NCI-H2196 (cell line): ENCODE measurements around the gene PLEKHG4.

Experiments used
- DNase-seq: peaks from one replicate; lab custom pipeline; 2025; ENCODE audit not compliant: unreplicated experiment; lab: John Stamatoyannopoulos, UW

Gene PLEKHG4

DNA sequence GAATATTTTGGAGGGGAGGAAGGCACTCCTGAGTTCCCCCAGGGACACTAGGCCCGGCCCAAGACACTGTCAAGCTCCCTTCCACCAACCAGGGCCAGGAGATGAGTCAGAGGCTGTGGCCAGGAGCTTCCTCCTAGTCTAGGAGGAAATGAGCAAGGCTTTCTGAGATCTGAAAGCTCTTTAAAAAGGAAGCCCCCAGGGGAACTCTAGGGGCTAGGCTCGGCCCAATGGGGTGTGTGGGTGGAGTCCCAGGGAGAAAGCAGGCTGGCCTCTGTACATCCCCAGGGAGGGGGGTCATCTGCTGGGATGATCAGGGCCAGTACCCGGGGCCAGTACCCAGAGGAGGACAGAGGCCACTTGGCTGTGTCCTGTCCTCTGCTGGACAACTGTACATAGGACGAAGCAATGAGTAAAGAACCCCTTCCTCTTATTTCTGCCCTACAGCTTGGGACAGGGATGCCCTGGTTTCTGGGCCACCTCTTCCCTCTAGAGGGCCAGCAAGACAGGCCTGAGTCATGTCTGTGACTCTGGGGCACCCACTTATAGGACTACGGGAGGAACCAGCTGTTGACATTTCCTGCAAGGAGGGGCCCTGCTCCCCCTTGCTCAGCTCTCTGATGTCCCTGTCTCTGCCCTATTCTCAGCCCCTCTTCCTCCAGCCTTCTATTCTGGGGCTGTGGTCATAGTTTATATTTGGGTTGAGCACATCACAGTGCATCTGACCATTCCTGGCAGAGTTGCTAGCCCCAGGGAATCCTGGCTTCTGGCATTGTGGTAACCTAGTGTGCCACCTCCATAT lies 34.7 kb upstream of the PLEKHG4 start:
- DNase-seq = no peak

DNA sequence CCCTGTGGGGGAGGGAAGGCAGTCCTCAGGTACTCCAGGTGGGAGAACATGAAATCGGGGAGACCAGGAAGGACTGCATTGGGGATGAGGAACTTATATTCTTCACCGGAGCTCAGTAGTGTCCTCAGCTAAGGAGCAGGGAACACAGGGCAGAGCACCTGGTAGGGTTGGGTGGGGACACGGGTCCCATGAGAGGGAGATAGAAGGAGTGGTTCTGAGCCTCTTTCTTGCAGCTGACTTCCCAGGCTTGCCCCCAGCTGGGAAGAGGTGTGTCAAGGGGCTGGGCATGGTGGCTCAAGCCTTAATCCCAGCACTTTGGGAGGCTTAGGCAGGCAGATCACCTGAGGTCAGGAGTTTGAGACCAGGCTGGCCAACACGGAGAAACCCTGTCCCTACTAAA lies 34.1 kb upstream of the PLEKHG4 start:
- no peak for DNase-seq

DNA sequence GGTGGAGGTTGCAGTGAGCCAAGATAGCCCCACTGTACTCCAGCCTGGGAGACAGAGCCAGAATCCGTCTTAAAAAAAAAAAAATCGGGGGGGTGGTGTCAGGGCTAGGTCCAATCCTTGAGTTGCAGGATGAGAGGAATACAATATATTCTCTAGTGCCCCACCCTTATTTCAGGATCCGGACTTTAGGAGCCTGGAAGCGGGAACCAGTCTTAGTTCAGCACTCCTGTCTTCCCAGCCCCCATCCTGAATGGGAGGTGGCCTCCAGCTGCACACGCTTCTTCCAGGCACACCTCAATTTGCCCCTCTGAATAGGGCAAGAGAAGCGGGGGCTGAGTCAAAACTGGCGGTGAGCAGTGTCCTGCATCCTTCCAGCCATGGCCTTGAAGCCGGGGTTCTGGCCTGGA lies 33.7 kb upstream of the PLEKHG4 start:
- DNase-seq = no peak

DNA sequence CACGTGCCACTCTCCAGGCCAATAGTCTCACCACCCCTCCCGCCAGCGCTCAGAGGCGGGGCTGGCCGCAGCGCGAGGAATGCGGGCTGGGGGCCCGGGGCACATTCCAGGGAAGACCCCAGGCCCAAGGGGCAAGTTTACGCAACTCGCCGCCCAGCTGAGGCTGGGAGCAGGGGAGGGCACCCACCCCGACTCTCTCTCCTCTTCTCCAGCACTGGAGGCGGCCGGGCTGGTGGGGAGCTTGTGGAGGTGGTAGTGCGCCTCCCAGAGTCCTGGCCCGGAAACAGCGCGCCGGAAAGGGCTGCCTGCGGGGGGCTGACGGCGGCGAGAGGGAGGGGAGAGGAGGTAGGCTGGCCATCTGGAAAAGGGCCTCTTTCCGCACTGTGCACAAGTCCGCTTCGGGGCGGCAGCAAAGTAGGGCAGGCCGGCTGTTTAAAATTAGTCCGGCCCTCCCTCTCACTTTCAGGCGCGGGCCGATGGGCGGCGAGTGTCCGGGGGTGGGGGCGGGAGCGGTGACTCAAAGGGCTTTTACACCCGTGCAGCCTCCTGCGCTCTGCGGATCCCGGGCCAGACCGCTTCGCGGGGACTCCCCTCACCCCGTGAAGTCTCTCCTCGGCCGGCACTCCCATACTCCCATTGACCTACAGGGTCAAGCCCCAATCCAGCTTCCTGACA lies 33.1 kb upstream of the PLEKHG4 start:
- DNase-seq = peak; percentile 52

DNA sequence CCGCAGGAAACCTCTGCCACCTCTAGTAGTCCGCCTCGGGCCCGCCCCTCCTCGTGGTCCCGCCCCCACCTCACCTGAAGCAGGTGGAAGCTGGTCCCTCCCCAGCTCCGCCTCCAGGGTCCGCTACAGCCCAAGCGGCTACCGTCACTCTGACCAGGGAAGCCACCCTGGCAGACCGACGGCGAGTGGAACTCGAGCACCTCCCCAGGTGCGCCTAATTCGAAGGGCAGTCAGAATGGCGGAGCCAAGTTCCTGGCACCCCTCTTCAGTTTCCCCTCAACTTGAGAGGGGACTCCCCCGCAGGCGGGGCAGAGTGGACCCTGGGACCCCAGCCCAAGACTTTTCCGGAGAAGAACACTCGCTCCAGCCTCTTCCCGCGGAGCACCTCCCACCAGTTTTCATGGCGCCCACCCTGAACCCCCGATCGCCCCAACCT lies 32.6 kb upstream of the PLEKHG4 start:
- DNase-seq = peak; percentile 69

DNA sequence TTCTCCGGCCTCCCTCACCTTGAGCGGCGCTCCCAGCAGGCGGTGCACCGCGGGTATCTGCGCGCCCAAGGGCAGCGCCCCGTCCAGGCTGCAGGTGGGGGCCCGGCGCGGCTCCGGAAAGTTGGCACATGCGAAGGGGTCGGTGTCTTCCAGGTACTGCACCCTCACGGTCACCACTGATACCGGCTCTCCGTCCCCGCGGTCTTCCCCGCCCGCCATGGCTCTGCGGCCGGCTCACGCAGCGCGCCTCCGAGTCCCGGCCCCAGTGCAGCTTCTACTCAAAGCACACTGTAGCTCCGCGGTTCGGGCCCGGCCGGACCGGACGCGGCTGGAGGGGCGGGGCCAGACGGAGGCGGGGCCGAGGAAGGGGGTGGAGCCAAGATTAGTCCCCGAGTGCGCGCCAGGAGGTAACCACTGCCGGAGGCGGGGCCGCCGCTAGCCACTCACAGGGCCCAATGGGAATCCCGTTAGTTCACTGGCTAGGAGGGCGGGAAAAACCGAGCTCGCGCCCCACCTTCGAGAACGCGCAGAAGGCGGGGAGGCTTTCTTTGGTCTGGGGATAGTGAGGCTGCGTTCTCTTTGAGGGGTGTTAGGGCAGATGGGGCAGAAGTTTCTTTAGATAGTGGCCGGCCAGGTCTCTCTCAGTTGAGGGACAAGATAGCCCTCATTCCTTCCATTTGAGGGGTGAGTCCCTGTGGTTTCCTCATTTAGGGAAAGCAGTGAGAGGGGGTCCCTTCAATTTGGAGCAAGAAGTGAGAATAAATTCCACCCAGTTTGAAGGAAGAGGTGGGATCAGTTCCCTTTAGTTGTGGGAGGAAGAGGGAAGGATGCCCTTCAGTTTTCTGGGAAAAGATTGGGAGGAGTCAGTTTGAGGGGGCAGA lies 31.9 kb upstream of the PLEKHG4 start, which contains the start of gene FHOD1:
FHOD1 (minus strand) TSS at position 290 of the 881 bp plus-strand sequence; CDS start at position 219, 71 bp downstream.
- DNase-seq = peak; percentile 79

DNA sequence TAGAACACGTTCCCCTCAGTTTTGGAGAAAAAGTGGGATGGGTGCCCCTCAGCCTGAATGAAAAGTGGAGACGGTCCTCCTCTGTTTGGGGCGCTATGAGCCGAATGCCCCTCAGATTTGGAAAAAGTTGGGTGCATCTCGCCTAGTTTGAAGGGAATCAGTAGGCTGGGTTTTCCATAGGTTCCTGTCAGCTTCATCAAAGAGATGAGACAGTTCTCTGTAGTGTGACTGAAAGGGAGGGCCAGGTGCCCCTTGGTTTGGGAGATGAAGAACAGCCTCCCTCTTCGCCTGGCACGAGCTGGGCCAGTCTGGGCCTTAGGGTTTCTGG lies 31.3 kb upstream of the PLEKHG4 start:
- DNase-seq = no peak

DNA sequence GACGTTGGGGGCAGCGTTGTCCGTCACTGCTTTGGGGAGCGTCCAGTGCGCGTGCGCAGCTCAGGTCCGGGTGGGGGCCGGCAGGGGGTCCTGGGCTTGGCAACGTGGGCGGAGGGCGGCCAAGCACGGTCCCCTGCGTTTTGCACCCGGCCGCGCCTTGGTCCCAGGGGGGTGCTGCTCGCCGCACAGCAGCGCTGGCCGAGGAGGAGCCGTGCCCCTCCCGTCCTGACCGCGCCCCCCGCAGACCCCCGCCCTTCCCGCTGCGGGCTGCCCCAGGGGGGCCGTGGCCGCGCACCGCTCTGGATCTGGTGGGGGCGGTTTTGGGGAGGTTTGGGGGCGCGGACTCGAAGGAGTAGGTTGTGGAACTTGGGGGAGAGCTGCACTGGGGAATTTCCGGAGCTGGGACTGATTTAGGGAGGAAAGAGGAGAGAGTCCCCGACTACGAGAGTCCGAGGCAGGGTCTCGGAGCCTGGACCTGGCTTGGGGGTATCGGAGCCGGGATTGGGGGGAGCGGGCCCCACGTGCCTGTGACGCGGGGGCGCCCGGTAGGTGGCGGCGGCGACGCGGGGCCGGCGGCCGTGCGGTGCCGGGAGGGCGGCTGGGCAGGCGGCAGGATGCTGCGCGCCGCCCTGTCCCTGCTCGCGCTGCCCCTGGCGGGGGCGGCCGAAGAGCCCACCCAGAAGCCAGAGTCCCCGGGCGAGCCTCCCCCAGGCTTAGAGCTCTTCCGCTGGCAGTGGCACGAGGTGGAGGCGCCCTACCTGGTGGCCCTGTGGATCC lies 30.7 kb upstream of the PLEKHG4 start, which contains the start of gene SLC9A5:
SLC9A5 (plus strand) TSS at position 579 of the 777 bp plus-strand sequence; CDS start at position 615, 36 bp downstream.
- no peak for DNase-seq

DNA sequence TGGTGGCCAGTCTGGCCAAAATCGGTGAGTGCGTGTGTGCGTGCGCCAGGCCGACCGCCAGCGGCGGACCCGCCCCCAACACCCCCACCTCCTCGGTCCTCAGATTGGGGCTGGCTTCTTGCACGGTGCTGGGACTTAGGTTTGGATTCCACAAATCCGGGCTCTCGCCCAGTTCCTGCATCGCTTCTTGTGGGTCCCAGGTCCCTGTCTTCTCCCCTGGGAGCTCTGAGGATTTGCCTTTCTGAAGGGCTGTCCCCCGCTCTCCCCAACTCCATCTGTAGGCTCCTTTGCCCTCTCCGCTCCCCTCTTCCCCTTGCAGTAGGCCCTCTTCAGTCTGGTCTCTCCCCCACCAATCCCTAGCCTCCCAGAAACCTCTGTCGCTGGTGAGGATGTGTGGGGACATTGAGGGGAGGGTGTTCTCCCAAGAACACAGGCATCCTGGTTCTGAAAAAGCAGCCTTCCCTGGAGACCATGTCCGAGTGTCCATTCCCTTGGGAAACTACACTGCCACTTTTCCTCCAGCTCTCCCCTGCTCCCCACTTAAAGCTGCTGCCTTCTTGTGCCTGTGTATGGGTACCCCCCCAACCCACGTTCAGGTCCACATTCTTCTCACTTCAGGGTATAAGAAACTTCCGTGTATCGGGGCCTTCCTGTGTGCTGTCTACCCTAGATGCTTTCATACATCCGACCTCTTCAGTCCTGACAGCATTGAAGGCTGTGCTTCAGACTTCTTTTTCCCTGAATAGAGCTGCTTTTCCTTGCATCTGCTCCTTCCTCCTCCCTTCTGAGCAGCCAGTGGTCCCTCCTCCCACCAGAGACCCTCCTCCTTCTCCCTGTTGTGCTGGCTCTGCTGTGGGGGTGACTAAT lies 29.9 kb upstream of the PLEKHG4 start:
- no peak for DNase-seq

DNA sequence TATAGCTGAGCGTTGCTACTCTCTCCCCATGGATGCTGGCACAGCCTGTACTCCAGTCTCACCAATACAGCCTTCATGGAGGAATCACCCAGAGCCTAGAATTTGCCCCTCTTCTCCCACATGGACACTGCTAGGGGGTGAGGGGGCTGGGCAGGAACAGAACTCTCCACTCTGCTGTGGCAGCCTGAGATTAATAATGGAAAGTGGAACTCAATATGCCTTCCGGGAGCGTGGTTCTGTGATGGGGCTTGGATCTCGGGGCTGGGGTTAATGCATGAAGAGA lies 29.3 kb upstream of the PLEKHG4 start:
- DNase-seq = no peak

DNA sequence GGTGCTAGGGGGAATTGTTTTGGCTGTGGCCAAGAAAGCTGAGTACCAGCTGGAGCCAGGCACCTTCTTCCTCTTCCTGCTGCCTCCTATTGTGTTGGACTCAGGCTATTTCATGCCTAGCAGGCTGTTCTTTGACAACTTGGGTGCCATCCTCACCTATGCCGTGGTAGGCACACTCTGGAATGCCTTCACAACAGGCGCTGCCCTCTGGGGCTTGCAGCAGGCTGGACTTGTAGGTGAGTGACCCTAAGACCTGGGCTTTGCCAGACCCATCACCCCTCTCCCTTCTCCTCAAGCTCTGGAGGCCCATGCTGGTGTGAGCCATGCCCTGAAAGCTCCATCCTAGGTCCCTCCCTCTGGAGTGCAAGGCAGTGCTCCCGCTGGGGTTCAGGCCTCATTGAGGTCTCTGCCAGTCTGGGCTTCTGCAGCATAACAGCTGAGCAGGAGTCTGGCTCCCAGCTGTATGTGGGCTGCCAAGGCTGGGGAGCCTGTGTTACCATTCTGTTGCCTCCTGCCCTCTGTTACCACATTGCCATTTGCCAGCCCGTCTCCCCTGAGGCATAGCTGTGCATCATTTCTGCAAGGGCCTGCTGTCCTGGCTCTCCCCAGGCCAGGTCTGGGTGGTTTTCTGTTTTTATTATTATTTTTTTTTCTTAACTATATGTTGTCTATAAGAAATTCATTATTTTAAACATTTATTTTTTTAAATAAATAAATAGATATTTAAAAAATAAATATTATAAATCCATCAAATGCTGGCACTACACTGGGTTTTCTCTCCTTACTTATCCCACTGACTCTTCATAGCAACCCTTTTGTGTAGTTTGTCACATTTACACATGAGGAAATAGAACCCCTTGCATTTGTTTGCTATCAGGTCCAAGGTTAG lies 26.5 kb upstream of the PLEKHG4 start:
- no peak for DNase-seq

DNA sequence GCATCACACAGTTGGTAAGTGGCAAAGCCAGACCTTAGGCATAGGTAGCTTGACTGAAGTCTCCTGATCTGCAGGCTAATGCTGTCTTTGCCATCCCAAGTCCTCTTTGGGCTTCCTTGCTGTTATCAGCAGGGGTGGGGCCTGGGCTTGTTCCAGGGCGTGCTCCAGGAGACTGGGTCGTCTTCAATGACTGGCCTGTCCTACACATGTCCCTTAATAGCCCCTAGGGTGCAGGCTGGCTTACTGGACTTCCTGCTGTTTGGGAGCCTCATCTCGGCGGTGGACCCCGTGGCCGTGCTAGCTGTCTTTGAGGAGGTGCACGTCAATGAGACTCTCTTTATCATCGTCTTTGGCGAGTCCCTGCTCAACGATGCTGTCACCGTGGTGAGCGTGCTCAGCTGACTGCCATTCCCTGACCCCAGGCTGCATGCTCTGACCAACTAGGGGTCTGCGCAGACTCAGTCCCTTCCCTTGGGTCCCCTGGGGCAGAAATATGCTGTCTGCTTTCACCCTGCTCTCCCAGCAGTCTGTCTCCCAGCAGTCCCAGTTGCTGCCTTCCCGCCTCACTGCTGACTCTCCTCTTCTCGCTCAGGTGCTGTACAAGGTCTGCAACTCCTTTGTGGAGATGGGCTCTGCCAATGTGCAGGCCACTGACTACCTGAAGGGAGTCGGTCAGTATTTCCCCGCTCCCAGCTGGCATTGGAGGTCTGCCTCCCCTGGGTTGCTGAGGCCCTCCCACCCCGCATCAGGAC lies 24.4 kb upstream of the PLEKHG4 start:
- no peak for DNase-seq

DNA sequence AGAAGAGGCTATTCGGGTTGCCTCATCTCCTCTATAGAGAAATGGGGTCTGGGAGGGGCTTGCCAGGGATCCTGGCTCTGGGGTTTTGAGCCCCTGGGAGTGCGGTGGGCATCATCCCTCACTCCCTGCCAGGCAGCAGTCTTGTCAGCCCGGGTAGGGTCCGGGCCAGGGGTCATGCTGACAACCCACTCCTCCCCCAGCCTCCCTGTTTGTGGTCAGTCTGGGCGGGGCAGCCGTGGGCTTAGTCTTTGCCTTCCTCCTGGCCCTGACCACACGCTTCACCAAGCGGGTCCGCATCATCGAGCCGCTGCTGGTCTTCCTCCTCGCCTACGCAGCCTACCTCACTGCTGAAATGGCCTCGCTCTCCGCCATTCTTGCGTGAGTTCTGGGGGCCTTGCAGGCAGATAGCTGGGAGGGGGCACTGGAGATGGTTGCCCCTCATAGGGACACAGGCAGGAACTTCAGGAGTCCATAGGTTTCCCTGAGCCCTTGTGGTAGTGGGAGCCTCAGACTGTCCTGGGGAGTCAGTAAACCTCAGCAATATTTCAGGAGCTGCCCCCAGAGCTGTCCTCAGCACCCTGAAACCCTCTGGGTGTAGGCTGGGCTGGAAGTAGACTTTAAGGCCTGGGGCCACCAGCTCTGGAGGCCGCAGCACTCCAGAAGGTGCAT lies 23.6 kb upstream of the PLEKHG4 start:
- no peak for DNase-seq

DNA sequence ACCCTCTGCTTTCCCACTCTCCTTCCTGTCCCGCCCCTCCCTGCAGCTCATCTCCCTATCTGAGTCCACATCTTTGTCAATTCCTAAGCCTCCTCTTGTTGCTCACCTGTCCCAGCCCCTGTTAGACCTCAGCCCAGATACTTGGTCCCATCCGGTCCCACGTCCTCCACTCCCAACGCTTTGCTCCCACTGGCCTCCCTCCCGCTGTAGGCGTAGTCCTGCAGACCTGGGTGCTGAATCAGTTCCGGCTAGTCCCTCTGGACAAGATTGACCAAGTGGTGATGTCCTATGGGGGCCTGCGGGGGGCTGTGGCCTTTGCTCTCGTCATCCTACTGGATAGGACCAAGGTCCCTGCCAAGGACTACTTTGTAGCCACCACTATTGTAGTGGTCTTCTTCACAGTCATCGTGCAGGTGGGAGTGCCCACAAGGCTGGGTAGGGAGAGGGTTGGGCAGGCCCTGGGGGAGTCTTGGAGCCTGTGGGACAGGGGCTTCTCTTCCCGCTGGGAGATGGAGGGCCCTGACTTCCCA lies 22.6 kb upstream of the PLEKHG4 start:
- no peak for DNase-seq

DNA sequence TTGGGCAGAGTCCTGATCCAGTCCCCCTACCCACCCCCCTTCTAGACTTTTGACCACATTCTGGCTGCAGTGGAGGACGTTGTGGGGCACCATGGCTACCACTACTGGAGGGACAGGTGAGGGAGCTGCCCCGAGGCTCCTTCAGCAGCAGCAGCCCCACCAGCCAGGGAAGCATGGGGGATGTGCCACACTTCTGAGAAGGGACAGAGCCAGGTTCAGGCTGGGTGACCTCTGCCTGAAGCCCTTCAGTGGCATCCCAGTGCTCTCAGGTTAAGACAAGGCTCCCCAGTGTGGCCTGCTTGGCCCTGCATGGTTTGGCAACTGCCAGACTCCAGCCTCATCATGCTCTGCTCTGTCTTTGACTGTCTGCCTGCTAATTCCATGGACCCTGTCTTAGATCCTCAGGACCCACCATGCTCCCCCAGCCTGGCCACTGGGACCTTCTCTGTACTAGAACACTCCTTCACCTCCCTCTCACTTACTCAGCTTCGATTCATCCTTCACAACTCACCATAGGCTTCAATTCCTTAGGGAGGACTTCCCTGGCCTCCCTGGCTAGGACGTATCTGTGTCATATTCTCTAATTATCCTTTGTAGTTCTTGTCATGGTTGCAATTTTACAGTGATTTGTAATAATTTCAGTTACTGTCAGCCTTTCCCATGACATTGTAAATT lies 21.7 kb upstream of the PLEKHG4 start:
- DNase-seq = no peak

DNA sequence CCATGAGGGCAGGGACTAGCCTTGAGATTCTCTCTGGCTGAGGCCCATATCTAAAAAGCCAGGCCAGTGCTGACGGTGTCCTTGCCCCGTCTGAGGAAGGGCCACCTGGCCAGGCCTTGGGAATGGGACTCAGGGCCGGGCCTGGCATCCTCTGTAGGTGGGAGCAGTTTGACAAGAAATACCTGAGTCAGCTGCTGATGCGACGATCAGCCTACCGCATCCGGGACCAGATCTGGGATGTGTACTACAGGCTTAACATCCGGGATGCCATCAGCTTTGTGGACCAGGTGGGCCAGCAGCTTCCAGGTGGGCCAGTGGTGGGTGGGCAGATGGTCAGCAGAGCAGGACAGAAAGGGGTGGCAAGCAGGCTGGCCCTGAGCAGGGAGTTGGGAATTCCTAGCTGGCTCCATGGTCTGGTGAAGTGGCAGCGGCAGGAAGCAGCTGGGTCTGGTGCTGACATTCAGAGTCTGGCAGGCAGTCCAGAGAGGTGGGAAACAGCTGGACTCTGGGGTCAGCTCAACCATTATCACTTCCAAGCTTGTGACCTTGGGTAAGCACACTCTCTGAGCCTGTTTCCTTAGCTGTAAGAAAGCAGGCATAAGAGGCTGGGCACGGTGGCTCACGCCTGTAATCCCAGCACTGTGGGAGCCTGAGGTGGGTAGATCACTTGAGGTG lies 21.0 kb upstream of the PLEKHG4 start:
- no peak for DNase-seq
